D721Med (cell line): ENCODE results near the gene PHYKPL.
A peak's percentile ranks its signal among the peaks of the same experiment; 100 is the strongest.

ENCODE experiments used
- DNase-seq: peaks from one replicate; pipeline ENCODE4 v3.0.0; 2011; ENCODE audit warnings: low spot score; ENCODE audit not compliant: insufficient read length
- FAIRE-seq: peaks from 2 replicates; lab custom pipeline; 2011; peaks lifted over from hg19 to GRCh38; lab: Jason Lieb, UNC
- TF ChIP-seq, protein P1 (sequence below): IDR thresholded peaks from 2 replicates; pipeline ENCODE4 v1.5.1; 2012; ENCODE audit warnings: mild to moderate bottlenecking, control low read depth; ENCODE audit not compliant: insufficient read depth; ENCODE audit errors: missing control alignments

Gene PHYKPL

GRCh38 chr5:178206166-178207101 lies 26.2 kb downstream of the PHYKPL start:
- DNase-seq (no peak), FAIRE-seq (no peak)
- TF ChIP-seq, protein P1, sequence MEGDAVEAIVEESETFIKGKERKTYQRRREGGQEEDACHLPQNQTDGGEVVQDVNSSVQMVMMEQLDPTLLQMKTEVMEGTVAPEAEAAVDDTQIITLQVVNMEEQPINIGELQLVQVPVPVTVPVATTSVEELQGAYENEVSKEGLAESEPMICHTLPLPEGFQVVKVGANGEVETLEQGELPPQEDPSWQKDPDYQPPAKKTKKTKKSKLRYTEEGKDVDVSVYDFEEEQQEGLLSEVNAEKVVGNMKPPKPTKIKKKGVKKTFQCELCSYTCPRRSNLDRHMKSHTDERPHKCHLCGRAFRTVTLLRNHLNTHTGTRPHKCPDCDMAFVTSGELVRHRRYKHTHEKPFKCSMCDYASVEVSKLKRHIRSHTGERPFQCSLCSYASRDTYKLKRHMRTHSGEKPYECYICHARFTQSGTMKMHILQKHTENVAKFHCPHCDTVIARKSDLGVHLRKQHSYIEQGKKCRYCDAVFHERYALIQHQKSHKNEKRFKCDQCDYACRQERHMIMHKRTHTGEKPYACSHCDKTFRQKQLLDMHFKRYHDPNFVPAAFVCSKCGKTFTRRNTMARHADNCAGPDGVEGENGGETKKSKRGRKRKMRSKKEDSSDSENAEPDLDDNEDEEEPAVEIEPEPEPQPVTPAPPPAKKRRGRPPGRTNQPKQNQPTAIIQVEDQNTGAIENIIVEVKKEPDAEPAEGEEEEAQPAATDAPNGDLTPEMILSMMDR = no peak

GRCh38 chr5:178205749-178206047 lies 26.9 kb downstream of the PHYKPL start:
- no peak for FAIRE-seq
- no peak for DNase-seq
- TF ChIP-seq, protein P1 = no peak

- DNase-seq = peak; percentile 76
- TF ChIP-seq, protein P1 = no peak
- FAIRE-seq = no peak
These were observed 27.5 kb downstream of the PHYKPL start for GRCh38 chr5:178204935-178205748.

DNA sequence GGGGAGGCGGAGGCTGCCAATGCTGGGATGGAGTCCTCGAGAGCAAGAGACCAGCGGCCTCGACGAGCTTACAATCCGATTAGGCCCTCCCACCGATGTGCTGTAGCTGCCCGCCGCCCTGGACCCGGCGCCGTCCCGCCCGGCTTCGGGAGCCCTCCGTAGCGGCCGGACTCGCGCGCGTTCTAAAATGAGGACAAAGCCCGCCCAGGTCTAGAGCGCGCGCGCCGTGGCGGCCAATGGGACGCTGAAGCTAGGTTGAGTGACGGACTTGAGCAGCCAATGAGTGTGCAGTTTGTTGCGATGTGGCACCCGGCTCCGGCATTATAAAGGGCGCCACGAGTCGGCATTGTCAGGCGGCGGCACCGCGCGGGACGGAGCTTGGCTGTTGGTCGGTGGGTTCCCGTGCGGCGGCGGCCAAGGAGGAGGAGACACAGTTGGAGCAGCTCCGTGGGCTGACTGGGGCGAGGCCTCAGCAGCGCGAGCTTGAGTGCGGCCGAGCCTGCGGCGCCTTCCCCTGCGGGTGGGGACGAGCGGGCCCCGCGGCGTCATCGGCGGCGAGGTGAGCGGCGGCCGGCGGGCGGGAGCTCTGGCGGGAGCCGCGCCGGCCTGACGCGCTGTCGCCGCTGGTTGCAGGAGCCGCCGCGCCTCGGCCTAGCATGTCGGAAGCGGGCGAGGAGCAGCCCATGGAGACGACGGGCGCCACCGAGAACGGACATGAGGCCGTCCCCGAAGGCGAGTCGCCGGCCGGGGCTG lies 28.2 kb downstream of the PHYKPL start, which contains the start of gene HNRNPAB:
Gene HNRNPAB, plus strand, starts transcription at position 352 of the 753 bp plus-strand sequence. Its CDS starts 305 bp downstream, at position 657.
- no peak for FAIRE-seq
- peak; percentile 99 for DNase-seq
- TF ChIP-seq, protein P1 = no peak

DNA sequence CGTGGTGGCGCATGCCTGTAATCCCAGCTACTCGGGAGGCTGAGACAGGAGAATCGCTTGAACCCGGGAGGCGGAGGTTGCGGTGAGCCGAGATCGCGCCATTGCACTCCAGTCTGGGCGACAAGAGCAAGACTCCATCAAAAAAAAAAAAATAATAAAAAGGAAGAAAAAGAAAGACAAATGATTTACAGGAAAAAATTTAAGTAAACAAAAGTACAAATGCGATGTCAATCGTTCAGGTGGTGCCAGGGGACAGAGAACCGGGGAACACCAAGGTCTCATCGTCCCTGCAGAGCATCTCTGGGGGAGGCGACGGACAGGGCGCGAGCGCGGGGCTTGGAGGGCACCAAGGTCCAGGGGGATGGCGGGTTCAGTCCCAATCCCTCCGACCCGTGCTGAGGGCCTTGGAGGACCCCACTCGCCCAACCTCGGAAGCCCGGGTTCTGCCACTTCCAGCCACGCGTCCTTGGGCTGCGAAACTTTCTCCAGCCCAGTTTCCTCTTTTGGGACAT lies 28.9 kb downstream of the PHYKPL start:
- FAIRE-seq (no peak), DNase-seq (no peak)
- TF ChIP-seq, protein P1 = no peak

GRCh38 chr5:178202541-178202940 lies 30.1 kb downstream of the PHYKPL start:
- DNase-seq = no peak
- FAIRE-seq = no peak
- TF ChIP-seq, protein P1 = no peak
